Activated naive CD8-positive, alpha-beta T cell treated with anti-CD3 and anti-CD28 coated beads, Interleukin-2, amount 50 U/mL, for 24 hours (primary cell): ENCODE results near the gene YPEL3.

ENCODE experiments used
- ATAC-seq: fragments of 150-1000 bp; cut with Tn5 transposase; one replicate; pipeline ENCODE4 v1.10.0; 2021
- DNase-seq: peaks from one replicate; pipeline ENCODE4 v3.0.0; 2021
- H3K27ac Mint-ChIP-seq: one replicate; pipeline ENCODE4 v1.8.0; 2021; ENCODE audit warnings: mild to moderate bottlenecking, mixed read lengths
- H3K27me3 Mint-ChIP-seq: one replicate; pipeline ENCODE4 v1.8.0; 2021; ENCODE audit warnings: mixed read lengths
- H3K36me3 Mint-ChIP-seq: one replicate; pipeline ENCODE4 v1.8.0; 2021; ENCODE audit warnings: low read depth, mixed read lengths
- H3K4me1 Mint-ChIP-seq: one replicate; pipeline ENCODE4 v1.8.0; 2021; ENCODE audit warnings: mixed read lengths
- H3K4me3 Mint-ChIP-seq: one replicate; pipeline ENCODE4 v1.8.0; 2021; ENCODE audit warnings: mild to moderate bottlenecking, moderate library complexity, mixed read lengths
- H3K9me3 Mint-ChIP-seq: one replicate; pipeline ENCODE4 v1.8.0; 2021; ENCODE audit warnings: mixed read lengths

Gene YPEL3

DNA sequence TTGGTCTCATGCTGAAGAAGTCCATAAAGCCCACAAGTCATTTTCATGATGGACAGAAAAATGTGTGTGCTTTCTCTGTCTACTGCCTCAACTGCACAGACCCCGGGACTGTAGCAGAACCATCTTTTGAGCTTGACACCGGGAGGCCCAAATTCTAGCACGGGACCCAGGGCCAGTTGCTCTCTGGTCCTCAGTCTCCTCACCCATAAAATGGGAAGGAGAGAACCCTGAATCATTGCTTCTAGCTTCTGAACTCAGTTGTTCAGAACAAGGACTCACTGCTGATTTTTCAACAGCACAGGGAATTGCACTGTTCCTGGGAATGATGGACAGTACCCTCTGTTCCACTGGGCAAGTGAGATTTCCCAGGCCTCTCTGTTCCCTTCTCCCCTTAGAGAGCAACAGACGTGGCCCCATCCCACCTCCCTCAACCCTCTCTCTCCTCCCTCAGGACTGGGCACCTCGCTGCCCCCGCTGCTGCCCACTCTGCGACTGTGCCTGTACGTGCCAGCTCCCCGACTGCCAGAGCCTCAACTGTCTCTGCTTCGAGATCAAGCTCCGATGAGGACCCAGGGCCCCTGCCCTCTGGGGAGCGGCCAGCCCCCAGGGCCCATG is 32.6 kb downstream of the YPEL3 start:
- peak overlapping the region; percentile 95 for H3K27ac Mint-ChIP-seq
- ATAC-seq: no peak
- no peaks in the 10 kb centered on the region for H3K9me3 Mint-ChIP-seq

DNA sequence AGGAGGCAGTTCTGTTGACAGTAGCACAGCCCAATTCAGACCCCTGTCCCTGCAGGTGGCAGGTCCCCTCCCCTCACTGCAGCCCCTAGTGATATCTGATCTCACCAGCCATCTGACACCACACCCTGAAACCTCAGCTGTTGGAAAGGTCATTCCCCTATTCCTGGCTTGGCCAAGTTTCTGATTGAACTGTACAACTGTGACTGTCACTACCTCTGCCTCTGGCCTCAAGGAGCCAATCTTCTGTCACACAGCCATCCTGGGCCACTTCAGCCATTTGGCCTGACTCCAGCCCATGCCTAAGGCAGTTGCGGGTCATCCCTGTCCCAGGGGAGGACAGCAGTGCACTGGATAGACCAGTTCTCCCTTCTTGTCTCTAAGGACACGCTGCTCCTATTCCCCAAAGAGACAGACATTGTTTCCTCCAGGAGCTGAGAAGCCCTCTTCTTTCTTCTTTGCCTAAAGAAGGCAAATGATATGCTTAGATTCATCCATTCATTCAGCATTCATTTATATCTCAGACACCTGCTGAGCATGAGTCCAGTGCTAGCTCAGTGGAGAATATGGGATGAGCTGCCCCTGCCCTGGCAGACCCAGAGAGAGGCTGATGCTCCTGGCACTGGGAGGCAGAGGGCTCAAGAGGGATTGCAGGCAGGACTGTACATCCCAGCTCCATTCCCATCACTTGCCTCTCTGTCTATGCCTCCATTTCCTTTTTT is 35.0 kb downstream of the YPEL3 start:
- Mint-ChIP-seq H3K36me3 (peaks cover 15% of the 10 kb centered on the region), H3K4me3 (no peak overlapping the region), H3K27ac (no peak overlapping the region)

More for the DNA sequence above, 32.6 kb downstream of the YPEL3 start:
- Mint-ChIP-seq H3K36me3 (peaks cover 36% of the 10 kb centered on the region), H3K27me3 (no peaks in the 10 kb centered on the region), H3K4me3 (peak overlapping the region; percentile 91), H3K4me1 (peaks cover 30% of the 10 kb centered on the region)
- no peak for DNase-seq

DNA sequence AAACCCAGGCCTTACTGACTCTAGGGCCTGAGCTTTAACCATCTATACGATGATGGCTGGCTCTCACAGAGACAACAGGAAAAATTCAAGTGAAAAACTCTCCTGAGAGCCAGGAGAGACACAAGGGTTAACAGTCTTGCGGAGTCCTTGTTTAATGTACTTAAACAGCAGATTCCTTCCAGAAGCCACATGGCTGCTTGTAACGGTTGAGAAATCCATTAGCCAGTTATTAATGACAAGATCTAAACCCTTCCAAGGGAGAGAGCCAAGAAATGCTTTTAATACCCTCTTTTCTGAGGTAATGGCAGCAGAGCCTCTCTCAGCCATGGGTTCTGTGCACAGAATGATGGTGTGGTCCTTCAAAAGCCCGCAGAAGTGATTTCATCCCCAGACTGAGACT is 35.7 kb downstream of the YPEL3 start:
- Mint-ChIP-seq H3K27ac (no peak overlapping the region), H3K9me3 (no peaks in the 10 kb centered on the region), H3K27me3 (no peaks in the 10 kb centered on the region), H3K4me3 (no peak overlapping the region), H3K36me3 (peaks cover 10% of the 10 kb centered on the region), H3K4me1 (peaks cover 12% of the 10 kb centered on the region)
- DNase-seq (no peak), ATAC-seq (no peak)

More for the DNA sequence above, 35.0 kb downstream of the YPEL3 start:
- ATAC-seq (no peak), DNase-seq (no peak)
- H3K9me3 Mint-ChIP-seq: no peaks in the 10 kb centered on the region
- H3K4me1 Mint-ChIP-seq: peaks cover 13% of the 10 kb centered on the region
- H3K27me3 Mint-ChIP-seq: no peaks in the 10 kb centered on the region

DNA sequence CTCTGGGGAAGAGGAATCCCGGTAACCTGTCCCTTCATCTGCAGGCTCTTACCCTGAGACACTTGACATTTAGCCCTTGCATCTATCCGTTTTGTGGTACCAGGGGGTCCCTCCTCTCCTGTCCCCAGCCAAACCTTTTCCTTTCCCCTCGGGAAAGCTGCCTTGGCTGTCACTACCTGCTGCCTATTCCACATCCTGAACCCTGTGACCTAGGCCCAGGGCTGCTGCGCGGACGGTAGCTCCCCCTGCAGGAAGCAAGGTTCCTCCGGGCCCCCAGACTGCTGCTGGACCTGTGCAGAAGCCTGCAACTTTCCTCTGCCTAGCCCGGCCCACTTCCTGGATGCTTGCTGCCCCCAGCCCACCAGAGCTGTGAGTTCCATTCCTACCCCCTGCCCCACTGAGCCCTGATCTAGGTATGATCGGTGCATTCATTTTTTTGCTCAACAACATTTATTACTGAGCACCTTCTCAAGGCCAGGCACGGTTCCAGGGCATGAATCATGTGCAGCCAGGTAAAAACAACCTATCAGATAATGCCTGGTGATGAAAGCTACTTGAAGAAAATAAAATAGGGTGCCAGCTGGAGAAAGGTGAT is 41.0 kb downstream of the YPEL3 start:
- H3K27me3 Mint-ChIP-seq: peaks cover 5% of the 10 kb centered on the region
- H3K36me3 Mint-ChIP-seq: no peaks in the 10 kb centered on the region
- peak overlapping the region; percentile 53 for H3K4me3 Mint-ChIP-seq
- peak; percentile 72 for DNase-seq
- no peaks in the 10 kb centered on the region for H3K9me3 Mint-ChIP-seq
- H3K27ac Mint-ChIP-seq: no peak overlapping the region
- H3K4me1 Mint-ChIP-seq: peaks cover 21% of the 10 kb centered on the region
- peak; percentile 81 for ATAC-seq

DNA sequence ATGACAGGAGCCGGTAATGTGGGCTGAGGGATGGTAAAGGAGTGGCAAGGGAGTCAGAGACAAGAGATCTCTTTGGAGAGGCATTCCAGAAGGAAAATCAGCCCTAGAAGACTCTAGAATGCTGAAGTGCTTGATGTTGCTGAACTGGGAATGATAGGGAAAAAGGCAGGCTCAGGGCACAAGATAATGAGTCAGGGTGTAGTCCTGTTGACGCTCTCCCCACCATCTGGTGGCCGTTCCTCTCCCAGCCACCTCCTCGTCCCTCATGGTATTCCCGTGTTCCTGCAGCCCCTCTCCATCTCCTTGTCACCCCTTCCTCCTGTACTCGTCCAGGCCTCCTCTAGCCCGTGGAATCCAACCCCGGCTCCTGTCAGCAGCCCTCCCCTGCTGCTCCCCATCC is 41.6 kb downstream of the YPEL3 start:
- no peak for ATAC-seq
- Mint-ChIP-seq H3K27me3 (peaks cover 5% of the 10 kb centered on the region), H3K9me3 (no peaks in the 10 kb centered on the region), H3K36me3 (no peaks in the 10 kb centered on the region), H3K27ac (no peak overlapping the region), H3K4me1 (peaks cover 21% of the 10 kb centered on the region), H3K4me3 (no peak overlapping the region)
- no peak for DNase-seq

DNA sequence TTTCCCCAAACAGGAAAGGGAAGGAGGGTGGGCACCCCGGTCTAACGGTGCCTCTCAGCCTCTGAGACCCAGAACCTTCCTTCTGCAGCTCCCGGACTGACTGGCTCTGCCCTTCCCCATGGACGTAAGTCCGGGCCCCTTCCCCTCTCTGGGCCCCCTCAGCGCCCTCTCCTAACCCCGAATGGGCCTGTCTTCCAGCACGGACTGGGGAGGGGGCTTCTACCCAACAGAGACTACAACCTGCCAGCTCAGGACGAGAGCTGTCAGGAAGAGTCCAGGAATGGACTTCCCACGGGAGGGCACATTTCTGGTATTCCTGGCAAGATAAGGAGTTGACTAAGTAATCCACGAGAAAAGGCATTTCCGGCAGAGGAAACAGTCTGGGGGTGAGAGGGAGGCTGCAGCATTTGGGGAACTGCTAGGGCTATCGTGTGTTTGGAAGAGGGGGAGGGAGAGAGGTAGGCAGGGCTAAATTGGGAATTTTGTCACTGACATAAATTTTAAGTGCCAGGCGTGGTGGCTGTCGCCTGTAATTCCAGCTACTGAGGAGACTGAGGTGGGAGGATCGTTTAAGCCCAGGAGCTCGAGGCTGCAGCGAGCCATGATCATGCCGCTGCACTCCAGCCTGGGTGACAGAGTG is 42.5 kb downstream of the YPEL3 start:
- Mint-ChIP-seq H3K4me1 (peaks cover 21% of the 10 kb centered on the region), H3K4me3 (peak overlapping the region; percentile 82), H3K27me3 (peaks cover 5% of the 10 kb centered on the region), H3K9me3 (no peaks in the 10 kb centered on the region), H3K36me3 (no peaks in the 10 kb centered on the region), H3K27ac (peak overlapping the region; percentile 64)
- DNase-seq (no peak), ATAC-seq (no peak)

DNA sequence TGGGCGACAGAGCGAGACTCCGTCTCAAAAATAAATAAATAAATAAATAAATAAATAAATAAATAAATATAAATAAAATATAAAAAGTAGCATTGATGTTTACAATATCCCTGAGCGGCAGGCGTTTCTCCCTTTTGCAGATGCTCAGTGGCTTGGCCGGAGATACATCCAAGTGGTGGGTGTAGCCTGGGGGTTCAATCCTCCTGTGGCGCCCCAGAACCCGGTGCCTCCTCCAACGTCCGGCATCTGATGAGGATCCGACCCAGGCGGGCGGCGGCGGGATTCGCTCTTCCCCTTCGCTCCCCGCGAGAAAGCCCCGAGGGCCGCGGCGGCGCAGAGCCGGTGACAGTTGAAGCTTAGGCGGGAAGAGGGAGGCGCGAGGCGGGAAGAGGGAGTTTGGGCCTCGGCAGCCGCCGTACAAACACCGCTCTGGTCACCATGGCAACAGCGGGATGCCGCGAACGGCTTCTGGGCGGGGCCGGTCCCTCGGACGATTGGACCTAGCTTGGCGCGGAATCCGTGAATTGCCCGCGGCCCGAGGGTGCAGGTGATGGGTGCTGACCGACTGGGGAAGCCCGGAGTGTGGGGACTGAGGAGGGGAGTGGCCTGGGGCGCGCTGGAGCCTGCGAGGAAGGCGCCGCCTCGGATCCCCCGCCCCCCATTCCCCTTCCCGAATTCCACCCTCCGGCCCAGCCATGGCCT is 43.2 kb downstream of the YPEL3 start:
- peaks cover 21% of the 10 kb centered on the region for H3K4me1 Mint-ChIP-seq
- H3K9me3 Mint-ChIP-seq: no peaks in the 10 kb centered on the region
- peaks cover 5% of the 10 kb centered on the region for H3K27me3 Mint-ChIP-seq
- H3K4me3 Mint-ChIP-seq: peak overlapping the region; percentile 82
- no peaks in the 10 kb centered on the region for H3K36me3 Mint-ChIP-seq
- DNase-seq (peak; percentile 97), ATAC-seq (peak; percentile 74)
- H3K27ac Mint-ChIP-seq: peak overlapping the region; percentile 87

DNA sequence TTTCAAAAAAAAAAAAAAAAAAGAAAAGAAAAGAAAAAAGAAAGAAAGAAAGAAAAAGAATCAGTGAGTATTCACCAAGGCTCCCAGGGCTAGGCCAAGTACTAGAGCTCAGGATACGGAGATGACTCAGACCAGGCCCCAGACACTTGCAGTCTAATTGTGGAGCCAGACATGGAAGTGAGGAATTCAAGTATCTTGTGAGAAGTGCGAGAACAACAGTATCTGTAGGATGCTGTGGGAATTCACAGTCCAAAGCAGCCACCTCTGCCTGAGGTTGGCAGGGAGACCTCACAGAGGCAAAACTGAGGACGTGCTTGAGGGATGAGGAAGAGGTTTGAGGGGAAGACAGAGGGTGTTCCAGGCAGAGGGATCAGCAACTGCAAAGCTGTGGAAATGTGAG is 44.5 kb downstream of the YPEL3 start:
- Mint-ChIP-seq H3K27me3 (peaks cover 5% of the 10 kb centered on the region), H3K27ac (no peak overlapping the region), H3K4me3 (peak overlapping the region; percentile 64), H3K9me3 (no peaks in the 10 kb centered on the region), H3K4me1 (peaks cover 21% of the 10 kb centered on the region), H3K36me3 (no peaks in the 10 kb centered on the region)
- DNase-seq (no peak), ATAC-seq (no peak)

DNA sequence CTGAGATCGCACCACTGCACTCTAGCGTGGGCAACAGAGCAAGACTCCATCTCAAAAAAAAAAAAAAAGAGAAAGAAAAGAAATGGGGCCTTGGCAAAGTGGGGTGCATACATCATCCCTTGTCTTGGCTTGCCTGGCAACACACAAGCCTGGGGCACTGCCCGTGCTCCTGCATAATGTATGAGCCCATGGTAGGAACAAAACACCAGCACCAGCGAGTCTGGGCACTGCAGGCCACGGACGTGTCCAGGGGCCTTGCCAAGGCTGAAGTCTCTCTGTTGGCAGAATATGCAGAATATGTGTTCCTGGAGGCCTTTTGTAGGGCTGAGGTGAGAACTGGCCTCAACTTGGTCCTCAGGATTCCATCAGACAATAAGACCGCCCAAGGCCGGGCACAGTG is 46.1 kb downstream of the YPEL3 start:
- Mint-ChIP-seq H3K4me1 (peaks cover 20% of the 10 kb centered on the region), H3K36me3 (no peaks in the 10 kb centered on the region), H3K27me3 (peaks cover 4% of the 10 kb centered on the region), H3K9me3 (no peaks in the 10 kb centered on the region), H3K27ac (no peak overlapping the region), H3K4me3 (no peak overlapping the region)
- DNase-seq: no peak
- no peak for ATAC-seq

DNA sequence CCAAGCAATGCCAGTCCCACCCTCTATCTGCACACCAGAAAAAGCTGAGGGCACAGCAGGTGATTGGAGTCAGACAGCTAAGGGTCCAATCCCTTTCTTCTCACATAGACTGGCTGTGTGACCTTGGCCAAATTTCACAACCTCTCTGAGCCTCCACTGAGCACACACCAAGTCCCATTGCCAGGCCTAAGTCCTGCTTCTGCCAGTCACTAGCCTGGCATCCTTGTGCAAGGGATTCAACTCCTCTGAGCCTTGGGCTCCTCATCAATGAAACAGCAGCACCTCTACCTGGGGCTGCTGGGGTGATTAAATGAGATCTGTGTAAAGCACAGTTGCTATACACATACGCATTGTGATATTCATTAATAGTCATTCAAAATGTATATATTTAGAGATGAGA is 49.4 kb downstream of the YPEL3 start:
- Mint-ChIP-seq H3K4me3 (no peak overlapping the region), H3K27me3 (no peaks in the 10 kb centered on the region), H3K36me3 (no peaks in the 10 kb centered on the region), H3K27ac (no peak overlapping the region), H3K4me1 (peaks cover 6% of the 10 kb centered on the region), H3K9me3 (no peaks in the 10 kb centered on the region)
- no peak for DNase-seq
- ATAC-seq: no peak

DNA sequence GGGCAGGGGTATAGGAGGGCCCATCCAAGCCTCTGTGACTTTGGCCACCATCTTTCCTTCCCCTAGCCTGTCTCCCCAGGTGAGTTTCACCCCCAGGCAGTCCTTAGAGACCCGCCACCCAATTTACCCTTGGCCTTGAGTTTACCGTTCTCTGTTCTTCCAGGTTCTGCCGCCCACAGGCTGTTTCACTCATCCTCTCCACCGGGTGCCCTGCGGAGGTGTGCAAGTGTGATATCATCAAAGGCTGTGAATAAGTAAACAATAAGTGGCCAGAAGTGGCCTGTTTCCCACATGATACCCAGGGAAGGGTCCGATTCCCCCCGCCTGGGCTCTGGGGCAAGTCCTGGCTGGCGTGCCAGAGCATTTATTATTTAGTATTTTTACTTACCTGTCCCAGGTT is 49.8 kb downstream of the YPEL3 start:
- H3K27me3 Mint-ChIP-seq: no peaks in the 10 kb centered on the region
- DNase-seq (no peak), ATAC-seq (no peak)
- no peak overlapping the region for H3K4me3 Mint-ChIP-seq
- no peak overlapping the region for H3K27ac Mint-ChIP-seq
- no peaks in the 10 kb centered on the region for H3K9me3 Mint-ChIP-seq
- peaks cover 4% of the 10 kb centered on the region for H3K4me1 Mint-ChIP-seq
- H3K36me3 Mint-ChIP-seq: no peaks in the 10 kb centered on the region
